PC-3 (cell line): ENCODE results near the gene PDIA6.

Experiments
- CTCF ChIP-seq: fragments of 300-600 bp; sonication (generic); conservative IDR thresholded peaks from 2 replicates; pipeline ENCODE4 v1.5.1; 2017; ENCODE audit warnings: antibody characterized with exemption, low read depth, mild to moderate bottlenecking, low read length
- EZH2 ChIP-seq: fragments of 300-600 bp; sonication (generic); IDR thresholded peaks from one replicate; pipeline ENCODE4 v1.6.1; 2017; ENCODE audit warnings: antibody characterized with exemption, mild to moderate bottlenecking, low read length; ENCODE audit not compliant: unreplicated experiment

- TF ChIP-seq CTCF: no peak
- no peak for TF ChIP-seq EZH2
These were observed 14.0 kb upstream of the PDIA6 start for GRCh38 chr2:10826625-10827024.
